IgD-negative memory B cell (primary cell): Measurements from ENCODE around the gene STAT4. TPM values are rescaled to one million over a fixed set of nuclear protein-coding genes. Genes with fewer than 3 reads are reported as not detected.
"Not testable (repeated sequence)": the region's sequence is repeated elsewhere in the genome, so short reads cannot be mapped to it uniquely, and the experiment has no call there.

Source experiments
- H3K27ac Mint-ChIP-seq, 3 donors: one replicate each; pipeline ENCODE4 v1.8.0; 2020 to 2022; ENCODE audit warnings: mild to moderate bottlenecking in 3 of 3, mixed read lengths in 3 of 3, moderate library complexity in 1 of 3
- H3K27me3 Mint-ChIP-seq: one replicate; pipeline ENCODE4 v1.8.0; 2021; ENCODE audit warnings: mixed read lengths
- H3K36me3 Mint-ChIP-seq: one replicate; pipeline ENCODE4 v1.8.0; 2020; ENCODE audit warnings: mild to moderate bottlenecking, mixed read lengths
- H3K4me1 Mint-ChIP-seq, 3 donors: one replicate each; pipeline ENCODE4 v1.8.0; 2020 to 2022; ENCODE audit warnings: mixed read lengths in 3 of 3, mild to moderate bottlenecking in 1 of 3
- H3K4me3 Mint-ChIP-seq, 4 donors: one replicate each; pipeline ENCODE4 v1.8.0; 2020 to 2022; ENCODE audit warnings: mild to moderate bottlenecking in 4 of 4, mixed read lengths in 4 of 4, moderate library complexity in 3 of 4
- H3K9me3 Mint-ChIP-seq, 3 donors: one replicate each; pipeline ENCODE4 v1.8.0; 2020 to 2021; ENCODE audit warnings: mixed read lengths in 3 of 3, mild to moderate bottlenecking in 1 of 3
- polyA plus RNA-seq: library from polyadenylated mRNA; unstranded; fragments of 300-500 nt; fragmentation: Illumina TruSeq; gene quantifications from one replicate; pipeline ENCODE4 v1.2.3, GENCODE V29; 2021

The STAT4 gene
- polyA plus RNA-seq, 1 donor from 2014 or later, result 1.9 TPM

- Mint-ChIP-seq H3K36me3 (peaks cover 13% of the 10 kb centered on the region), H3K4me3 (peak overlapping the region in 1 of 4 donors; percentile 11), H3K9me3 (no peaks in the 10 kb centered on the region), H3K27ac (peak overlapping the region in 1 of 3 donors; percentile 28), H3K27me3 (no peaks in the 10 kb centered on the region), H3K4me1 (peaks cover 21 to 27% (median 25%) of the 10 kb centered on the region in 3 donors)
These were observed 143.6 kb downstream of the STAT4 start for GRCh38 chr2:191006997-191007783.

GRCh38 chr2:191006297-191006696 lies 144.5 kb downstream of the STAT4 start:
- H3K4me3 Mint-ChIP-seq, result no peak overlapping the region
- H3K36me3 Mint-ChIP-seq, result peaks cover 13% of the 10 kb centered on the region
- H3K4me1 Mint-ChIP-seq, result peaks cover 17 to 27% (median 21%) of the 10 kb centered on the region in 3 donors
- H3K9me3 Mint-ChIP-seq, result no peaks in the 10 kb centered on the region
- H3K27ac Mint-ChIP-seq, result peak overlapping the region in 1 of 3 donors; percentile 28
- H3K27me3 Mint-ChIP-seq, result no peaks in the 10 kb centered on the region

- Mint-ChIP-seq H3K4me3 (peak overlapping the region in 2 of 4 donors; percentile 17 to 58), H3K27me3 (no peaks in the 10 kb centered on the region), H3K4me1 (peaks cover 6 to 15% (median 8%) of the 10 kb centered on the region in 3 donors), H3K36me3 (peaks cover 21% of the 10 kb centered on the region), H3K27ac (no peak overlapping the region), H3K9me3 (no peaks in the 10 kb centered on the region)
These were observed 147.1 kb downstream of the STAT4 start for GRCh38 chr2:191003405-191004309.

GRCh38 chr2:191001624-191002023 lies 149.2 kb downstream of the STAT4 start:
- Mint-ChIP-seq H3K27ac (no peak overlapping the region), H3K27me3 (no peaks in the 10 kb centered on the region), H3K9me3 (no peaks in the 10 kb centered on the region), H3K4me1 (peaks cover 0 to 2% (median 2%) of the 10 kb centered on the region in 3 donors), H3K4me3 (no peak overlapping the region), H3K36me3 (peaks cover 29% of the 10 kb centered on the region)

GRCh38 chr2:191001032-191001431 lies 149.8 kb downstream of the STAT4 start:
- Mint-ChIP-seq H3K27me3 (no peaks in the 10 kb centered on the region), H3K4me3 (no peak overlapping the region), H3K36me3 (peaks cover 29% of the 10 kb centered on the region), H3K9me3 (no peaks in the 10 kb centered on the region), H3K4me1 (peaks cover 0 to 2% (median 0%) of the 10 kb centered on the region in 3 donors), H3K27ac (no peak overlapping the region)

- Mint-ChIP-seq H3K4me3 (no peak overlapping the region), H3K27ac (peak overlapping the region in 1 of 3 donors; percentile 67)
These were observed 150.7 kb downstream of the STAT4 start for GRCh38 chr2:190999949-191000665.

GRCh38 chr2:190999058-190999457 lies 151.7 kb downstream of the STAT4 start:
- Mint-ChIP-seq H3K27me3 (no peaks in the 10 kb centered on the region), H3K36me3 (peaks cover 34% of the 10 kb centered on the region), H3K4me1 (peaks cover 0 to 2% (median under 1%) of the 10 kb centered on the region in 3 donors), H3K27ac (no peak overlapping the region), H3K4me3 (no peak overlapping the region), H3K9me3 (no peaks in the 10 kb centered on the region)

More at GRCh38 chr2:190999949-191000665, 150.7 kb downstream of the STAT4 start:
- H3K9me3 Mint-ChIP-seq, result no peaks in the 10 kb centered on the region
- peaks cover 33% of the 10 kb centered on the region for H3K36me3 Mint-ChIP-seq
- peaks cover 0 to 2% (median 0%) of the 10 kb centered on the region in 3 donors for H3K4me1 Mint-ChIP-seq
- H3K27me3 Mint-ChIP-seq, result no peaks in the 10 kb centered on the region

- Mint-ChIP-seq H3K4me3 (no peak overlapping the region), H3K36me3 (peaks cover 31% of the 10 kb centered on the region), H3K27ac (peak overlapping the region; percentile 8 to 83 (median 63)), H3K9me3 (no peaks in the 10 kb centered on the region), H3K4me1 (peaks cover 0 to 4% (median 2%) of the 10 kb centered on the region in 3 donors), H3K27me3 (no peaks in the 10 kb centered on the region)
These were observed 153.2 kb downstream of the STAT4 start for GRCh38 chr2:190997526-190998113.

- Mint-ChIP-seq H3K27ac (peak overlapping the region; percentile 8 to 83 (median 63)), H3K36me3 (peaks cover 31% of the 10 kb centered on the region), H3K27me3 (no peaks in the 10 kb centered on the region), H3K4me3 (peak overlapping the region in 1 of 4 donors; percentile 34), H3K4me1 (peaks cover 0 to 4% (median 2%) of the 10 kb centered on the region in 3 donors), H3K9me3 (no peaks in the 10 kb centered on the region)
These were observed 153.8 kb downstream of the STAT4 start for GRCh38 chr2:190996947-190997346.

GRCh38 chr2:190996338-190996946 lies 154.4 kb downstream of the STAT4 start:
- Mint-ChIP-seq H3K4me1 (peaks cover 0 to 4% (median 2%) of the 10 kb centered on the region in 3 donors), H3K36me3 (peaks cover 31% of the 10 kb centered on the region), H3K27ac (peak overlapping the region in 2 of 3 donors; percentile 12 to 45), H3K9me3 (no peaks in the 10 kb centered on the region), H3K27me3 (no peaks in the 10 kb centered on the region), H3K4me3 (no peak overlapping the region)

- peaks cover 22% of the 10 kb centered on the region for H3K36me3 Mint-ChIP-seq
- not testable (repeated sequence) for H3K27me3 Mint-ChIP-seq, H3K4me3 Mint-ChIP-seq, H3K4me1 Mint-ChIP-seq, H3K9me3 Mint-ChIP-seq
- H3K27ac Mint-ChIP-seq, result peak overlapping the region in 1 of 3 donors; percentile 94
These were observed 155.5 kb downstream of the STAT4 start for GRCh38 chr2:190995315-190995714.

GRCh38 chr2:190994148-190994547 lies 156.6 kb downstream of the STAT4 start:
- H3K27ac Mint-ChIP-seq, result peak overlapping the region in 2 of 3 donors; percentile 39 to 51

GRCh38 chr2:190993292-190993643 lies 157.5 kb downstream of the STAT4 start:
- H3K9me3 Mint-ChIP-seq, result no peaks in the 10 kb centered on the region
- H3K4me3 Mint-ChIP-seq, result no peak overlapping the region
- H3K27ac Mint-ChIP-seq, result no peak overlapping the region
- H3K27me3 Mint-ChIP-seq, result no peaks in the 10 kb centered on the region
- H3K36me3 Mint-ChIP-seq, result peaks cover 22% of the 10 kb centered on the region
- peaks cover 0 to 4% (median 0%) of the 10 kb centered on the region in 3 donors for H3K4me1 Mint-ChIP-seq

More at GRCh38 chr2:190994148-190994547, 156.6 kb downstream of the STAT4 start:
- H3K4me1 Mint-ChIP-seq, result peaks cover 0 to 4% (median 0%) of the 10 kb centered on the region in 3 donors
- H3K9me3 Mint-ChIP-seq, result no peaks in the 10 kb centered on the region
- H3K36me3 Mint-ChIP-seq, result peaks cover 22% of the 10 kb centered on the region
- no peak overlapping the region for H3K4me3 Mint-ChIP-seq
- no peaks in the 10 kb centered on the region for H3K27me3 Mint-ChIP-seq

GRCh38 chr2:190990132-190990531 lies 160.7 kb downstream of the STAT4 start:
- Mint-ChIP-seq H3K27ac (no peak overlapping the region), H3K36me3 (peaks cover 9% of the 10 kb centered on the region)

More at GRCh38 chr2:190990132-190990531, 160.7 kb downstream of the STAT4 start:
- Mint-ChIP-seq H3K4me3 (no peak overlapping the region), H3K9me3 (no peaks in the 10 kb centered on the region), H3K4me1 (peaks cover 0 to 4% (median 0%) of the 10 kb centered on the region in 3 donors), H3K27me3 (no peaks in the 10 kb centered on the region)
